NB4 (cell line): ENCODE data around the gene TMEM184B.
A peak's percentile ranks its signal among the peaks of the same experiment; 100 is the strongest.

Experiments used
- DNase-seq: peaks from one replicate; pipeline ENCODE4 v3.0.0; 2010; ENCODE audit warnings: low read depth
- H3K4me3 ChIP-seq: one replicate; pipeline ENCODE4 v1.5.1; 2011; ENCODE audit warnings: mild to moderate bottlenecking, low read depth, low read length, moderate library complexity
- MAX ChIP-seq: IDR thresholded peaks from 2 replicates; pipeline ENCODE4 v1.6.1; 2011; ENCODE audit warnings: low read depth, low read length
- MYC ChIP-seq: IDR thresholded peaks from 2 replicates; pipeline ENCODE4 v1.6.1; 2011; ENCODE audit warnings: low read depth, low read length
- POLR2A ChIP-seq: IDR thresholded peaks from 2 replicates; pipeline ENCODE4 v1.6.1; 2011; ENCODE audit warnings: mild to moderate bottlenecking; ENCODE audit not compliant: insufficient read length; ENCODE audit errors: extremely low read depth
- TF ChIP-seq, protein P1 (sequence below): IDR thresholded peaks from one replicate; pipeline ENCODE4 v1.5.1; 2012; ENCODE audit warnings: low read depth, low read length

The TMEM184B gene

DNA sequence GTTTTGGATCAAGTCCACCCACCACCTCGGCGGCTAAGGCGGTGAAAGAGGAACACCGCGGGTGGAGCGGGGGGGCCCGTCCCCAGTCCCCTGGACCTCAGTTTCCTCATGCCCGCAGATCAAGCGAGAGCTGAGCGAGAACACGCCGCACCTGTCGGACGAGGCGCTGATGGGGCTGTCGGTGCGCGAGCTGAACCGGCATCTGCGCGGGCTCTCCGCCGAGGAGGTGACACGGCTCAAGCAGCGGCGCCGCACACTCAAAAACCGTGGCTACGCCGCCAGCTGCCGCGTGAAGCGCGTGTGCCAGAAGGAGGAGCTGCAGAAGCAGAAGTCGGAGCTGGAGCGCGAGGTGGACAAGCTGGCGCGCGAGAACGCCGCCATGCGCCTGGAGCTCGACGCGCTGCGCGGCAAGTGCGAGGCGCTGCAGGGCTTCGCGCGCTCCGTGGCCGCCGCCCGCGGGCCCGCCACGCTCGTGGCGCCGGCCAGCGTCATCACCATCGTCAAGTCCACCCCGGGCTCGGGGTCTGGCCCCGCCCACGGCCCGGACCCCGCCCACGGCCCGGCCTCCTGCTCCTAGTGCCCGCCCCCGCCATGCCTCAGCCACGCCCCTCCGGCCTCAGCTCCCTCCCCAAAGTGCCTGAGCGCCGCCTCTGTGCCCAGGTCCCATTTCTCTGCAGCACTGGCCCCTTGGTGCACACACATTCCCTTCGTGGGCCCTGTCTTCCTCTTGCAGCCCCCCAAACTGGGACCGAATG lies 58.3 kb downstream of the TMEM184B start:
- H3K4me3 ChIP-seq: no peak overlapping the region
- DNase-seq: no peak

GRCh38 chr22:38213990-38214301 lies 58.9 kb downstream of the TMEM184B start:
- H3K4me3 ChIP-seq: no peak overlapping the region
- TF ChIP-seq, protein P1, sequence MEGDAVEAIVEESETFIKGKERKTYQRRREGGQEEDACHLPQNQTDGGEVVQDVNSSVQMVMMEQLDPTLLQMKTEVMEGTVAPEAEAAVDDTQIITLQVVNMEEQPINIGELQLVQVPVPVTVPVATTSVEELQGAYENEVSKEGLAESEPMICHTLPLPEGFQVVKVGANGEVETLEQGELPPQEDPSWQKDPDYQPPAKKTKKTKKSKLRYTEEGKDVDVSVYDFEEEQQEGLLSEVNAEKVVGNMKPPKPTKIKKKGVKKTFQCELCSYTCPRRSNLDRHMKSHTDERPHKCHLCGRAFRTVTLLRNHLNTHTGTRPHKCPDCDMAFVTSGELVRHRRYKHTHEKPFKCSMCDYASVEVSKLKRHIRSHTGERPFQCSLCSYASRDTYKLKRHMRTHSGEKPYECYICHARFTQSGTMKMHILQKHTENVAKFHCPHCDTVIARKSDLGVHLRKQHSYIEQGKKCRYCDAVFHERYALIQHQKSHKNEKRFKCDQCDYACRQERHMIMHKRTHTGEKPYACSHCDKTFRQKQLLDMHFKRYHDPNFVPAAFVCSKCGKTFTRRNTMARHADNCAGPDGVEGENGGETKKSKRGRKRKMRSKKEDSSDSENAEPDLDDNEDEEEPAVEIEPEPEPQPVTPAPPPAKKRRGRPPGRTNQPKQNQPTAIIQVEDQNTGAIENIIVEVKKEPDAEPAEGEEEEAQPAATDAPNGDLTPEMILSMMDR: no peak
- no peak for TF ChIP-seq MYC
- TF ChIP-seq POLR2A: no peak
- TF ChIP-seq MAX: no peak
- DNase-seq: no peak

More for the DNA sequence above, 58.3 kb downstream of the TMEM184B start:
- TF ChIP-seq MAX: no peak
- TF ChIP-seq MYC: no peak
- TF ChIP-seq POLR2A: no peak

DNA sequence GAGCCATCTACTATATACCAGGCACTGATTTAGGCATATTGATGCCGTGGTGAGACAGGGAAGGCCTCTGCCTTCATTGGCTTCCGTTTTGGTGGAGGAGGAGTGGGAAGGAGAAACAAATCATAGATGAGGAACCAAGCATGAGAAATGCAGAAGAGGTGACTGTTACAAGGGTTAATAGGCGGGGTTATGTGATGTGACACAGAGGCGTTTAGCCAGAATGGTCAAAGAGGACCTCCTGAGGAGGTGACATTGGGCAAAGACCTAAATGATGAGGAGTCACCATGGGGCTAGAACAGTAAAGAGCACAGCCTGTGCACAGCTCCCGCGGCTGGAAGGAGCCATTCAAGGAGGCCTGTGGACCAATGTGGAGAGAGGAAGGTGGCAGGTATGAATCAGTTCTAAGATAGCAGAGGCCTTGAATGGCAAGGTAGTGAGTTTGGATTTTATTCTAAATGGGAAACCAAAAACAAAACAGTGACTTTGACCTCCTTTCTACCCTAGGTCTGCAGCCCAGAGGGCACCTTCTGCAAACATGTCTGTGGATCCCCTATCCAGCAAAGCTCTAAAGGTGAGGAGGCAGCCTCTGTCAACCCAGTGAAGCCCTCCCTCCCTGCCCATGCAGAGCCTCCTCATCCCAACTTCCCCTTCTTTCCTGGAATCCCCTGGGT lies 59.4 kb downstream of the TMEM184B start:
- TF ChIP-seq POLR2A: no peak
- TF ChIP-seq, protein P1: no peak
- no peak for TF ChIP-seq MYC
- no peak for TF ChIP-seq MAX
- DNase-seq: peak; percentile 22
- no peak overlapping the region for H3K4me3 ChIP-seq

- no peak overlapping the region for H3K4me3 ChIP-seq
- no peak for DNase-seq
- TF ChIP-seq MAX (no peak), MYC (no peak), POLR2A (no peak)
- TF ChIP-seq, protein P1: no peak
These were observed 60.4 kb downstream of the TMEM184B start for GRCh38 chr22:38212442-38212841.

DNA sequence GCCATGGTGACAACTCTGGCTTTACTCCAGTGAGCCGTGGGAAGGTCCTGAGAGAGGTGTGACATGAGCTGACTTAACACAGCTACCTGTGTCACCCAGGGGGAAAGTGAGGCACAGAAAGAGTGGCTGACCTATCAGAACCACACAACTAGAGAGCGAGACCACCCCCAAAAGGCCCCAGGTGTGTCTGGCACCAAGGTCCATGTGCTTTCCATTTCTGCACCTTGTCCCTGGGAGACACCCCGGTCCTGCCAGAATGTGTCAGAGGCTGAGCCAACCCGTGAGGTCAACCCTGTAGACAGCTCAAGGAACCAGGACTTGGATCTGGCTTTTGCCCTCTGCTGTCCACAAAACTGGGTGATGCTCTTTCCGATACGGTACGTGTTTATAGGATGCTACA lies 61.3 kb downstream of the TMEM184B start:
- DNase-seq: no peak
- TF ChIP-seq, protein P1: no peak
- no peak for TF ChIP-seq MYC
- no peak for TF ChIP-seq POLR2A
- no peak overlapping the region for H3K4me3 ChIP-seq

- DNase-seq: no peak
- TF ChIP-seq MYC: no peak
- no peak for TF ChIP-seq MAX
- TF ChIP-seq, protein P1: no peak
- no peak for TF ChIP-seq POLR2A
- no peak overlapping the region for H3K4me3 ChIP-seq
These were observed 64.2 kb downstream of the TMEM184B start for GRCh38 chr22:38208551-38208968.
